ENCODE measurements around the gene VRK2.
"Not testable (repeated sequence)": the region's sequence is repeated elsewhere in the genome, so short reads cannot be mapped to it uniquely, and the experiment has no call there.

Gene VRK2

GRCh38 chr2:58109481-58109880 is 62.9 kb downstream of the VRK2 start:
- DNase-seq (ENCODE audit: low spot score): no peak

GRCh38 chr2:58110765-58111164 is 64.2 kb downstream of the VRK2 start:
- no peak for DNase-seq (ENCODE audit: low spot score)

GRCh38 chr2:58113563-58113962 is 67.0 kb downstream of the VRK2 start:
- DNase-seq (ENCODE audit: low spot score): not testable (repeated sequence)

GRCh38 chr2:58120626-58121229 is 74.1 kb downstream of the VRK2 start:
- no peak for DNase-seq (ENCODE audit: low spot score)

GRCh38 chr2:58122040-58122439 is 75.4 kb downstream of the VRK2 start:
- DNase-seq (ENCODE audit: low spot score): no peak

- DNase-seq (ENCODE audit: low spot score): no peak
Measured at GRCh38 chr2:58122540-58122939, 75.9 kb downstream of the VRK2 start.

GRCh38 chr2:58127111-58127510 is 80.5 kb downstream of the VRK2 start:
- no peak for DNase-seq (ENCODE audit: low spot score)

GRCh38 chr2:58130238-58130637 is 83.6 kb downstream of the VRK2 start:
- DNase-seq (ENCODE audit: low spot score): no peak

- peak; percentile 12 for DNase-seq (ENCODE audit: low spot score)
Measured at GRCh38 chr2:58131191-58132011, 84.8 kb downstream of the VRK2 start.

GRCh38 chr2:58133395-58133794 is 86.8 kb downstream of the VRK2 start:
- no peak for DNase-seq (ENCODE audit: low spot score)

- no peak for DNase-seq (ENCODE audit: low spot score)
Measured at GRCh38 chr2:58135861-58136260, 89.3 kb downstream of the VRK2 start.

- no peak for DNase-seq (ENCODE audit: low spot score)
Measured at GRCh38 chr2:58137221-58137620, 90.6 kb downstream of the VRK2 start.

GRCh38 chr2:58137856-58138255 is 91.2 kb downstream of the VRK2 start:
- no peak for DNase-seq (ENCODE audit: low spot score)

GRCh38 chr2:58138396-58139030 is 91.9 kb downstream of the VRK2 start:
- no peak for DNase-seq (ENCODE audit: low spot score)

GRCh38 chr2:58140508-58141072 is 94.0 kb downstream of the VRK2 start:
- no peak for DNase-seq (ENCODE audit: low spot score)

GRCh38 chr2:58145769-58146168 is 99.2 kb downstream of the VRK2 start:
- DNase-seq (ENCODE audit: low spot score): not testable (repeated sequence)

GRCh38 chr2:58146707-58147106 is 100.1 kb downstream of the VRK2 start:
- DNase-seq (ENCODE audit: low spot score): no peak

GRCh38 chr2:58155160-58155778 is 108.7 kb downstream of the VRK2 start:
- no peak for DNase-seq (ENCODE audit: low spot score)

GRCh38 chr2:58156780-58157179 is 110.2 kb downstream of the VRK2 start:
- DNase-seq (ENCODE audit: low spot score): no peak

GRCh38 chr2:58157754-58158153 is 111.1 kb downstream of the VRK2 start:
- no peak for DNase-seq (ENCODE audit: low spot score)

- no peak for DNase-seq (ENCODE audit: low spot score)
Measured at GRCh38 chr2:58158481-58158880, 111.9 kb downstream of the VRK2 start.

GRCh38 chr2:58163913-58164312 is 117.3 kb downstream of the VRK2 start:
- no peak for DNase-seq (ENCODE audit: low spot score)
